IMR-90 (cell line): ENCODE results near the gene CHN2. TPM values are rescaled to one million over a fixed set of nuclear protein-coding genes. Genes with fewer than 3 reads are reported as not detected.

Source experiments
- ATAC-seq: fragments of 200-7000 bp; cut with Tn5 transposase; 2 replicates; pipeline ENCODE4 v1.9.1; 2020; ENCODE audit warnings: low read depth, mild to moderate bottlenecking, moderate library complexity
- BruUV-seq: library from RNA; stranded (reverse); fragments of 400-500 nt; replicated peaks from 2 replicates; lab custom pipeline; 2021; lab: Mats Ljungman, UMichigan
- CTCF ChIA-PET: fragments of 300-600 bp; formaldehyde crosslinking; extraction: SDS; loops from one replicate; lab custom pipeline; 2021; ENCODE audit warnings: antibody characterized with exemption; lab: Yijun Ruan, JAX
- POLR2A ChIA-PET: fragments of 300-600 bp; sonication (Branson Sonifier 250); formaldehyde crosslinking; loops from one replicate; lab custom pipeline; 2022; ENCODE audit warnings: antibody characterized with exemption; ENCODE audit not compliant: unreplicated experiment; lab: Charles Lee
- DNase-seq: peaks from one replicate; pipeline ENCODE4 v3.0.0; 2013
- H2AFZ ChIP-seq: replicated peaks from 2 replicates; pipeline ENCODE3; 2013; ENCODE audit warnings: low read length, mild to moderate bottlenecking; ENCODE audit not compliant: poor library complexity
- H2AK5ac ChIP-seq: 2 replicates; pipeline ENCODE4 v1.6.1; 2013; ENCODE audit warnings: low read depth, low read length, inconsistent platforms
- H2AK9ac ChIP-seq: replicated peaks from 2 replicates; pipeline ENCODE3; 2013; ENCODE audit warnings: mild to moderate bottlenecking, low read depth, low read length, moderate library complexity; ENCODE audit not compliant: poor library complexity
- H2BK120ac ChIP-seq: 2 replicates; pipeline ENCODE4 v1.6.1; 2013; ENCODE audit warnings: low read depth, low read length, inconsistent platforms
- H2BK15ac ChIP-seq: 3 replicates; pipeline ENCODE4 v1.6.1; 2013; ENCODE audit warnings: low read depth, low read length, inconsistent platforms
- H2BK20ac ChIP-seq: 2 replicates; pipeline ENCODE4 v1.6.1; 2013; ENCODE audit warnings: low read depth, mild to moderate bottlenecking, inconsistent platforms, low read length, moderate library complexity
- H2BK5ac ChIP-seq: 2 replicates; pipeline ENCODE4 v1.6.1; 2013; ENCODE audit warnings: mild to moderate bottlenecking, low read depth, low read length, inconsistent platforms; ENCODE audit not compliant: poor library complexity, severe bottlenecking
- H3K14ac ChIP-seq: replicated peaks from 2 replicates; pipeline ENCODE4 v1.6.1; 2013; ENCODE audit warnings: low read depth, low read length, inconsistent platforms
- H3K18ac ChIP-seq: 2 replicates; pipeline ENCODE4 v1.6.1; 2013; ENCODE audit warnings: low read depth, low read length, control low read depth
- H3K23ac ChIP-seq: 2 replicates; pipeline ENCODE4 v1.6.1; 2013; ENCODE audit warnings: low read depth, low read length, inconsistent platforms
- H3K27ac ChIP-seq: 2 replicates; pipeline ENCODE4 v1.5.1; 2013; ENCODE audit warnings: mild to moderate bottlenecking, control low read depth, low read length; ENCODE audit not compliant: insufficient read depth
- H3K27me3 ChIP-seq: 2 replicates; pipeline ENCODE4 v1.6.1; 2013; ENCODE audit warnings: low read length; ENCODE audit not compliant: control insufficient read depth, insufficient read depth
- H3K36me3 ChIP-seq: 2 replicates; pipeline ENCODE4 v1.6.1; 2013; ENCODE audit warnings: low read length, mixed read lengths; ENCODE audit not compliant: control insufficient read depth, insufficient read depth
- H3K4ac ChIP-seq: 2 replicates; pipeline ENCODE4 v1.6.1; 2013; ENCODE audit warnings: low read depth, low read length, inconsistent platforms
- H3K4me1 ChIP-seq: 2 replicates; pipeline ENCODE4 v1.6.1; 2013; ENCODE audit warnings: low read length, mixed read lengths; ENCODE audit not compliant: control insufficient read depth, insufficient read depth
- H3K4me2 ChIP-seq: 2 replicates; pipeline ENCODE4 v1.6.1; 2013; ENCODE audit warnings: low read depth, mild to moderate bottlenecking, control low read depth, low read length, moderate library complexity
- H3K4me3 ChIP-seq: 2 replicates; pipeline ENCODE4 v1.5.1; 2013; ENCODE audit warnings: low read depth, mild to moderate bottlenecking, control low read depth, low read length, moderate library complexity; ENCODE audit not compliant: insufficient read depth
- H3K56ac ChIP-seq: 2 replicates; pipeline ENCODE4 v1.6.1; 2013; ENCODE audit warnings: low read length, inconsistent platforms; ENCODE audit not compliant: insufficient read depth; ENCODE audit errors: extremely low read depth
- H3K79me1 ChIP-seq, 2 experiments: 2 replicates each; pipeline ENCODE4 v1.6.1; 2013; ENCODE audit warnings: low read length in 2 of 2, inconsistent platforms in 1 of 2, low read depth in 1 of 2
- H3K9ac ChIP-seq: 2 replicates; pipeline ENCODE4 v1.6.1; 2013; ENCODE audit warnings: low read depth, low read length, control low read depth
- H3K9me1 ChIP-seq: 2 replicates; pipeline ENCODE4 v1.6.1; 2013; ENCODE audit warnings: low read length, inconsistent platforms; ENCODE audit not compliant: insufficient read depth
- H3K9me3 ChIP-seq: 2 replicates; pipeline ENCODE4 v1.6.1; 2013; ENCODE audit warnings: low read length; ENCODE audit not compliant: control insufficient read depth, insufficient read depth
- H4K20me1 ChIP-seq: 2 replicates; pipeline ENCODE4 v1.6.1; 2013; ENCODE audit warnings: low read length, inconsistent platforms; ENCODE audit not compliant: insufficient read depth
- H4K5ac ChIP-seq: 2 replicates; pipeline ENCODE4 v1.6.1; 2013; ENCODE audit warnings: mild to moderate bottlenecking, low read depth, low read length, control low read depth
- H4K8ac ChIP-seq, 2 experiments: 2 replicates each; pipeline ENCODE4 v1.6.1; 2013; ENCODE audit warnings: low read depth in 2 of 2, low read length in 2 of 2, control low read depth in 1 of 2, inconsistent platforms in 1 of 2
- H4K91ac ChIP-seq: 2 replicates; pipeline ENCODE4 v1.6.1; 2013; ENCODE audit warnings: low read depth, low read length, inconsistent platforms; ENCODE audit not compliant: insufficient read depth
- BHLHE40 ChIP-seq: fragments of 150-350 bp; IDR thresholded peaks from 2 replicates; pipeline ENCODE4 v1.6.1; 2016; ENCODE audit warnings: mild to moderate bottlenecking, low read depth, low read length
- CEBPB ChIP-seq: IDR thresholded peaks from 2 replicates; pipeline ENCODE4 v1.6.1; 2012; ENCODE audit warnings: low read depth, low read length, improper control_type of control experiment
- CHD1 ChIP-seq: IDR thresholded peaks from 2 replicates; pipeline ENCODE4 v1.6.1; 2012; ENCODE audit warnings: low read depth, low read length, improper control_type of control experiment
- FOS ChIP-seq: fragments of 150-350 bp; IDR thresholded peaks from 2 replicates; pipeline ENCODE4 v1.6.1; 2016; ENCODE audit warnings: low read depth, low read length
- MAFK ChIP-seq: IDR thresholded peaks from 2 replicates; pipeline ENCODE4 v1.6.1; 2012; ENCODE audit warnings: low read depth, low read length, improper control_type of control experiment
- MAZ ChIP-seq: IDR thresholded peaks from 2 replicates; pipeline ENCODE4 v1.6.1; 2012; ENCODE audit warnings: low read depth, mild to moderate bottlenecking, low read length, improper control_type of control experiment, moderate library complexity, borderline replicate concordance
- MXI1 ChIP-seq: IDR thresholded peaks from 2 replicates; pipeline ENCODE4 v1.6.1; 2012; ENCODE audit warnings: low read depth, mild to moderate bottlenecking, low read length, moderate library complexity, borderline replicate concordance
- NFE2L2 ChIP-seq: fragments of 150-350 bp; IDR thresholded peaks from 2 replicates; pipeline ENCODE4 v1.6.1; 2016; ENCODE audit warnings: low read depth, mild to moderate bottlenecking, low read length
- POLR2A ChIP-seq: IDR thresholded peaks from 2 replicates; pipeline ENCODE4 v1.6.1; 2012; ENCODE audit warnings: mild to moderate bottlenecking, low read depth, low read length
- RAD21 ChIP-seq: IDR thresholded peaks from 2 replicates; pipeline ENCODE4 v1.6.1; 2012; ENCODE audit warnings: low read length, improper control_type of control experiment
- RCOR1 ChIP-seq: IDR thresholded peaks from 2 replicates; pipeline ENCODE4 v1.6.1; 2012; ENCODE audit warnings: mild to moderate bottlenecking, low read length, improper control_type of control experiment; ENCODE audit not compliant: insufficient replicate concordance
- RFX5 ChIP-seq: IDR thresholded peaks from 2 replicates; pipeline ENCODE4 v1.8.0; 2012; ENCODE audit warnings: low read depth, mild to moderate bottlenecking, low read length, moderate library complexity
- SMC3 ChIP-seq: fragments of 150-350 bp; IDR thresholded peaks from 2 replicates; pipeline ENCODE4 v1.6.1; 2016; ENCODE audit warnings: low read depth, mild to moderate bottlenecking, antibody characterized with exemption, low read length, moderate library complexity
- USF2 ChIP-seq: fragments of 150-350 bp; IDR thresholded peaks from 2 replicates; pipeline ENCODE4 v1.6.1; 2017; ENCODE audit warnings: mild to moderate bottlenecking, antibody characterized with exemption, low read length, low read depth
- WGBS, 2 experiments: methylation state at CpG; one replicate each; pipeline versions ENCODE4 v1.1.5 to v1.1.7; 2013; ENCODE audit warnings: missing lambda C conversion rate in 2 of 2; ENCODE audit not compliant: insufficient read length in 1 of 2; ENCODE audit errors: extremely low coverage in 2 of 2; 5-methylcytosine and 5-hydroxymethylcytosine counted together
- dilution Hi-C: fragments of 300-500 bp; cut with HindIII; formaldehyde crosslinking; loops from one replicate; pipeline ENCODE4 v1.14.3; 2018; ENCODE audit warnings: low sequenced_read_pairs; ENCODE audit not compliant: unreplicated experiment
- in situ Hi-C: fragments of 300-500 bp; cut with MboI; formaldehyde crosslinking; loops from 3 replicates; pipeline ENCODE4 v1.14.3; 2019; ENCODE audit warnings: low sequenced_read_pairs, inconsistent platforms, mixed read lengths
- intact Hi-C: fragments of 100-400 bp; cut with micrococcal nuclease; formaldehyde crosslinking; loops from 2 replicates; pipeline ENCODE4 v1.10.0; 2022
- polyA plus RNA-seq, 3 experiments: library from polyadenylated mRNA; depleted of rRNA; stranded (reverse); fragments of >200 nt; gene quantifications; 2 replicates each; pipeline ENCODE4 v1.2.3, GENCODE V29; 2012; ENCODE audit warnings: low replicate concordance in 1 of 3
- total RNA-seq: library from RNA; depleted of rRNA; stranded (reverse); fragments of >200 nt; gene quantifications from 2 replicates; pipeline ENCODE4 v1.2.3, GENCODE V29; 2012
- TF ChIP-seq, protein P1 (sequence below): conservative IDR thresholded peaks from 2 replicates; pipeline ENCODE4 v1.5.1; 2012; ENCODE audit warnings: mild to moderate bottlenecking, low read depth, low read length, improper control_type of control experiment
- TF ChIP-seq, protein P2 (sequence below): fragments of 150-350 bp; IDR thresholded peaks from 2 replicates; pipeline ENCODE4 v1.6.1; 2016; ENCODE audit warnings: low read depth, mild to moderate bottlenecking, low read length, moderate library complexity, borderline replicate concordance

Gene CHN2
- total and polyA plus RNA-seq, 2 of the 4 experiments (the other 2 are of a cell fraction) = not detected

DNA sequence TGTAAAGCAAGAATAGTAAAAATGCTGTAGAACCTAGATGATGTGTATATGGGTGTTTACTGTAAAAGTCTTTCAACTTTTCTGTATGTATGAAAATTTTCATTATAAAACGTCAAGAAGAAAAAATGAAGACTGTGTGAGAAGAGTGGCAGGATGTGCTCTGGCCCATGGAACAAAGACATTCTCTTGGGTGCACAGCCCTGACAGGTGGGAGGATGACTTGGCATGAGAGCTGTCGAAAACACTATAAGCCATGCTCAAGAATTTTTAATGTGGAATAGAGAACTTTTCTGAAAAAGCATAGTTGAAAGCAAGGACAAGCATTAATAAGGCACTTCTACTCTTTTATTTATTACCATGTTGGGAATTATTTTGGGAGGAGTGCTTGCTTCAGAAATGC is 185.0 kb downstream of the CHN2 start:
- no peak overlapping the region for H3K14ac ChIP-seq
- dilution Hi-C loops = no loop called here
- H3K79me1 ChIP-seq = no peaks in the 10 kb centered on the region
- H4K5ac ChIP-seq = no peak overlapping the region
- no peaks in the 10 kb centered on the region; the same call in 1 of the 2 replicates for H3K27me3 ChIP-seq
- no peak for DNase-seq
- no peaks in the 10 kb centered on the region for H3K9me3 ChIP-seq
- POLR2A ChIA-PET = no interaction called here
- no peak overlapping the region for H2AFZ ChIP-seq
- no peak overlapping the region for H4K8ac ChIP-seq
- ATAC-seq = no peak
- H2BK15ac ChIP-seq = no peak overlapping the region
- no CpG with 5 or more reads among the region's 2 CpGs for WGBS, 2 experiments
- BruUV-seq = no TSS peak
- H3K9ac ChIP-seq = no peak overlapping the region
- H3K4ac ChIP-seq = no peak overlapping the region
- H3K18ac ChIP-seq = no peak overlapping the region
- no peak overlapping the region for H3K23ac ChIP-seq
- H4K20me1 ChIP-seq = no peaks in the 10 kb centered on the region
- no peak overlapping the region for H3K56ac ChIP-seq
- no peak overlapping the region for H3K4me3 ChIP-seq
- intact Hi-C loops = no loop called here
- no peaks in the 10 kb centered on the region for H3K9me1 ChIP-seq
- no peak overlapping the region for H3K4me2 ChIP-seq
- H2BK5ac ChIP-seq = no peak overlapping the region
- TF ChIP-seq FOS (no peak), MXI1 (no peak), CHD1 (no peak), NFE2L2 (no peak), USF2 (no peak), RAD21 (no peak), POLR2A (no peak), CEBPB (no peak), RCOR1 (no peak), RFX5 (no peak), BHLHE40 (no peak), MAZ (no peak), SMC3 (no peak), MAFK (no peak)
- TF ChIP-seq, protein P1, sequence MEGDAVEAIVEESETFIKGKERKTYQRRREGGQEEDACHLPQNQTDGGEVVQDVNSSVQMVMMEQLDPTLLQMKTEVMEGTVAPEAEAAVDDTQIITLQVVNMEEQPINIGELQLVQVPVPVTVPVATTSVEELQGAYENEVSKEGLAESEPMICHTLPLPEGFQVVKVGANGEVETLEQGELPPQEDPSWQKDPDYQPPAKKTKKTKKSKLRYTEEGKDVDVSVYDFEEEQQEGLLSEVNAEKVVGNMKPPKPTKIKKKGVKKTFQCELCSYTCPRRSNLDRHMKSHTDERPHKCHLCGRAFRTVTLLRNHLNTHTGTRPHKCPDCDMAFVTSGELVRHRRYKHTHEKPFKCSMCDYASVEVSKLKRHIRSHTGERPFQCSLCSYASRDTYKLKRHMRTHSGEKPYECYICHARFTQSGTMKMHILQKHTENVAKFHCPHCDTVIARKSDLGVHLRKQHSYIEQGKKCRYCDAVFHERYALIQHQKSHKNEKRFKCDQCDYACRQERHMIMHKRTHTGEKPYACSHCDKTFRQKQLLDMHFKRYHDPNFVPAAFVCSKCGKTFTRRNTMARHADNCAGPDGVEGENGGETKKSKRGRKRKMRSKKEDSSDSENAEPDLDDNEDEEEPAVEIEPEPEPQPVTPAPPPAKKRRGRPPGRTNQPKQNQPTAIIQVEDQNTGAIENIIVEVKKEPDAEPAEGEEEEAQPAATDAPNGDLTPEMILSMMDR = no peak
- TF ChIP-seq, protein P2, sequence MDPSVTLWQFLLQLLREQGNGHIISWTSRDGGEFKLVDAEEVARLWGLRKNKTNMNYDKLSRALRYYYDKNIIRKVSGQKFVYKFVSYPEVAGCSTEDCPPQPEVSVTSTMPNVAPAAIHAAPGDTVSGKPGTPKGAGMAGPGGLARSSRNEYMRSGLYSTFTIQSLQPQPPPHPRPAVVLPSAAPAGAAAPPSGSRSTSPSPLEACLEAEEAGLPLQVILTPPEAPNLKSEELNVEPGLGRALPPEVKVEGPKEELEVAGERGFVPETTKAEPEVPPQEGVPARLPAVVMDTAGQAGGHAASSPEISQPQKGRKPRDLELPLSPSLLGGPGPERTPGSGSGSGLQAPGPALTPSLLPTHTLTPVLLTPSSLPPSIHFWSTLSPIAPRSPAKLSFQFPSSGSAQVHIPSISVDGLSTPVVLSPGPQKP = no peak
- H4K91ac ChIP-seq = no peak overlapping the region
- no peaks in the 10 kb centered on the region for H3K36me3 ChIP-seq
- in situ Hi-C loops = no loop called here
- no peak overlapping the region for H2BK20ac ChIP-seq
- H2BK120ac ChIP-seq = no peak overlapping the region
- H3K4me1 ChIP-seq = no peaks in the 10 kb centered on the region
- no peak overlapping the region for H2AK9ac ChIP-seq
- CTCF ChIA-PET = no interaction called here
- H2AK5ac ChIP-seq = no peak overlapping the region
- no peak overlapping the region for H3K27ac ChIP-seq
